ENCODE results near the gene NOSTRIN. TPM values are rescaled to one million over a fixed set of nuclear protein-coding genes. Genes with fewer than 3 reads are reported as not detected.

The NOSTRIN gene
- total and polyA plus RNA-seq, 3 experiments from 2014 or later = not detected

- H3K4me3 ChIP-seq (ENCODE audit: low read length) = no peak overlapping the region
- no peaks in the 10 kb centered on the region for H3K27me3 ChIP-seq (ENCODE audit: insufficient read depth, low read length, poor library complexity, severe bottlenecking)
- H3K27ac Mint-ChIP-seq = no peak overlapping the region
- no peaks in the 10 kb centered on the region for H3K9me3 ChIP-seq (ENCODE audit: low read length)
- H3K27me3 Mint-ChIP-seq = no peaks in the 10 kb centered on the region
- no peak overlapping the region for H3K27ac ChIP-seq (ENCODE audit: low read depth, low read length)
- CTCF ChIA-PET = interaction anchor here (0.7 to 1.2 kb wide), 2 partner anchors 14 to 18 kb away, joined by 3 read pairs; no protein-coding TSS in a partner anchor
- POLR2A ChIA-PET = no interaction called here
- no peaks in the 10 kb centered on the region for H3K4me1 ChIP-seq (ENCODE audit: insufficient read depth, low read length)
- no peaks in the 10 kb centered on the region for H3K4me1 Mint-ChIP-seq
- DNase-seq = no peak
- H3K36me3 ChIP-seq (ENCODE audit: insufficient read depth, low read length) = no peaks in the 10 kb centered on the region
- no peak overlapping the region for H3K4me3 Mint-ChIP-seq
- peaks cover 0 to 2% (median 0%) of the 10 kb centered on the region in 5 donors for H3K9me3 Mint-ChIP-seq
- H3K36me3 Mint-ChIP-seq = peaks cover 0 to 2% (median 0%) of the 10 kb centered on the region in 3 donors
These were observed 33.5 kb downstream of the NOSTRIN start for GRCh38 chr2:168835969-168836368.

GRCh38 chr2:168841445-168841844 is 39.0 kb downstream of the NOSTRIN start:
- CTCF ChIA-PET = no interaction called here
- Histone ChIP-seq H3K9me3 (ENCODE audit: low read length) (no peaks in the 10 kb centered on the region), H3K27me3 (ENCODE audit: insufficient read depth, low read length, poor library complexity, severe bottlenecking) (no peaks in the 10 kb centered on the region), H3K4me3 (ENCODE audit: low read length) (no peak overlapping the region), H3K4me1 (ENCODE audit: insufficient read depth, low read length) (no peaks in the 10 kb centered on the region), H3K27ac (ENCODE audit: low read depth, low read length) (no peak overlapping the region), H3K36me3 (ENCODE audit: insufficient read depth, low read length) (no peaks in the 10 kb centered on the region)
- Mint-ChIP-seq H3K27ac (no peak overlapping the region), H3K36me3 (peaks cover 0 to 2% (median 0%) of the 10 kb centered on the region in 3 donors), H3K27me3 (no peaks in the 10 kb centered on the region), H3K4me1 (no peaks in the 10 kb centered on the region), H3K4me3 (no peak overlapping the region), H3K9me3 (no peaks in the 10 kb centered on the region)
- DNase-seq = no peak
- POLR2A ChIA-PET = no interaction called here

- ChIA-PET CTCF (no interaction called here), POLR2A (no interaction called here)
- Mint-ChIP-seq H3K9me3 (no peaks in the 10 kb centered on the region), H3K27me3 (no peaks in the 10 kb centered on the region), H3K4me3 (no peak overlapping the region), H3K4me1 (no peaks in the 10 kb centered on the region), H3K36me3 (peaks cover 0 to 2% (median 0%) of the 10 kb centered on the region in 3 donors), H3K27ac (peak overlapping the region in 1 of 8 donors; percentile 2)
- H3K36me3 ChIP-seq (ENCODE audit: insufficient read depth, low read length) = no peaks in the 10 kb centered on the region
- H3K9me3 ChIP-seq (ENCODE audit: low read length) = no peaks in the 10 kb centered on the region
- no peak overlapping the region for H3K27ac ChIP-seq (ENCODE audit: low read depth, low read length)
- H3K4me1 ChIP-seq (ENCODE audit: insufficient read depth, low read length) = no peaks in the 10 kb centered on the region
- no peak for DNase-seq
- H3K27me3 ChIP-seq (ENCODE audit: insufficient read depth, low read length, poor library complexity, severe bottlenecking) = no peaks in the 10 kb centered on the region
- H3K4me3 ChIP-seq (ENCODE audit: low read length) = no peak overlapping the region
These were observed 40.8 kb downstream of the NOSTRIN start for GRCh38 chr2:168843253-168843652.

GRCh38 chr2:168848225-168848624 is 45.8 kb downstream of the NOSTRIN start:
- Histone ChIP-seq H3K27ac (ENCODE audit: low read depth, low read length) (no peak overlapping the region), H3K27me3 (ENCODE audit: insufficient read depth, low read length, poor library complexity, severe bottlenecking) (no peaks in the 10 kb centered on the region)

GRCh38 chr2:168849610-168850009 is 47.2 kb downstream of the NOSTRIN start:
- Mint-ChIP-seq H3K36me3 (peaks cover 0 to 3% (median 0%) of the 10 kb centered on the region in 3 donors), H3K9me3 (peaks cover 0 to 1% (median 0%) of the 10 kb centered on the region in 5 donors), H3K4me3 (no peak overlapping the region), H3K27me3 (peaks cover 0 to 3% of the 10 kb centered on the region in 2 donors), H3K27ac (no peak overlapping the region), H3K4me1 (no peaks in the 10 kb centered on the region)
- DNase-seq = no peak
- no peaks in the 10 kb centered on the region for H3K9me3 ChIP-seq (ENCODE audit: low read length)
- ChIA-PET CTCF (no interaction called here), POLR2A (no interaction called here)
- no peaks in the 10 kb centered on the region for H3K4me1 ChIP-seq (ENCODE audit: insufficient read depth, low read length)
- no peaks in the 10 kb centered on the region for H3K36me3 ChIP-seq (ENCODE audit: insufficient read depth, low read length)
- H3K27me3 ChIP-seq (ENCODE audit: insufficient read depth, low read length, poor library complexity, severe bottlenecking) = no peaks in the 10 kb centered on the region
- H3K27ac ChIP-seq (ENCODE audit: low read depth, low read length) = no peak overlapping the region
- no peak overlapping the region for H3K4me3 ChIP-seq (ENCODE audit: low read length)

More at GRCh38 chr2:168848225-168848624, 45.8 kb downstream of the NOSTRIN start:
- H3K36me3 Mint-ChIP-seq = no peaks in the 10 kb centered on the region
- H3K4me3 Mint-ChIP-seq = no peak overlapping the region
- Histone ChIP-seq H3K4me1 (ENCODE audit: insufficient read depth, low read length) (no peaks in the 10 kb centered on the region), H3K4me3 (ENCODE audit: low read length) (no peak overlapping the region), H3K36me3 (ENCODE audit: insufficient read depth, low read length) (no peaks in the 10 kb centered on the region), H3K9me3 (ENCODE audit: low read length) (no peaks in the 10 kb centered on the region)
- ChIA-PET CTCF (no interaction called here), POLR2A (no interaction called here)
- no peak for DNase-seq
- peaks cover 0 to 3% of the 10 kb centered on the region in 2 donors for H3K27me3 Mint-ChIP-seq
- H3K4me1 Mint-ChIP-seq = no peaks in the 10 kb centered on the region
- H3K9me3 Mint-ChIP-seq = peaks cover 0 to 1% (median 0%) of the 10 kb centered on the region in 5 donors
- H3K27ac Mint-ChIP-seq = no peak overlapping the region

- ChIA-PET CTCF (no interaction called here), POLR2A (no interaction called here)
- no peaks in the 10 kb centered on the region for H3K4me1 ChIP-seq (ENCODE audit: insufficient read depth, low read length)
- H3K36me3 ChIP-seq (ENCODE audit: insufficient read depth, low read length) = no peaks in the 10 kb centered on the region
- no peak overlapping the region for H3K27ac Mint-ChIP-seq
- DNase-seq = no peak
- peaks cover 0 to 3% (median 0%) of the 10 kb centered on the region in 3 donors for H3K36me3 Mint-ChIP-seq
- no peak overlapping the region for H3K4me3 Mint-ChIP-seq
- no peak overlapping the region for H3K4me3 ChIP-seq (ENCODE audit: low read length)
- H3K27me3 Mint-ChIP-seq = peaks cover 0 to 3% of the 10 kb centered on the region in 2 donors
- H3K4me1 Mint-ChIP-seq = no peaks in the 10 kb centered on the region
- H3K9me3 ChIP-seq (ENCODE audit: low read length) = no peaks in the 10 kb centered on the region
- no peak overlapping the region for H3K27ac ChIP-seq (ENCODE audit: low read depth, low read length)
- no peaks in the 10 kb centered on the region for H3K27me3 ChIP-seq (ENCODE audit: insufficient read depth, low read length, poor library complexity, severe bottlenecking)
- peaks cover 0 to 1% (median 0%) of the 10 kb centered on the region in 5 donors for H3K9me3 Mint-ChIP-seq
These were observed 48.4 kb downstream of the NOSTRIN start for GRCh38 chr2:168850846-168851245.

GRCh38 chr2:168851674-168852320 is 49.4 kb downstream of the NOSTRIN start:
- ChIA-PET POLR2A (no interaction called here), CTCF (no interaction called here)
- no peak overlapping the region for H3K4me3 Mint-ChIP-seq
- no peaks in the 10 kb centered on the region for H3K9me3 ChIP-seq (ENCODE audit: low read length)
- H3K4me1 ChIP-seq (ENCODE audit: insufficient read depth, low read length) = no peaks in the 10 kb centered on the region
- H3K36me3 ChIP-seq (ENCODE audit: insufficient read depth, low read length) = no peaks in the 10 kb centered on the region
- no peaks in the 10 kb centered on the region for H3K27me3 ChIP-seq (ENCODE audit: insufficient read depth, low read length, poor library complexity, severe bottlenecking)
- H3K36me3 Mint-ChIP-seq = peaks cover 0 to 3% (median 0%) of the 10 kb centered on the region in 3 donors
- H3K4me1 Mint-ChIP-seq = no peaks in the 10 kb centered on the region
- peaks cover 0 to 1% (median 0%) of the 10 kb centered on the region in 5 donors for H3K9me3 Mint-ChIP-seq
- peaks cover 0 to 3% of the 10 kb centered on the region in 2 donors for H3K27me3 Mint-ChIP-seq
- no peak overlapping the region for H3K27ac Mint-ChIP-seq
- H3K4me3 ChIP-seq (ENCODE audit: low read length) = no peak overlapping the region
- DNase-seq = no peak
- peak overlapping the region; percentile 36 for H3K27ac ChIP-seq (ENCODE audit: low read depth, low read length)

GRCh38 chr2:168852481-168852880 is 50.0 kb downstream of the NOSTRIN start:
- H3K4me3 Mint-ChIP-seq = no peak overlapping the region
- Histone ChIP-seq H3K4me1 (ENCODE audit: insufficient read depth, low read length) (no peaks in the 10 kb centered on the region), H3K36me3 (ENCODE audit: insufficient read depth, low read length) (no peaks in the 10 kb centered on the region), H3K9me3 (ENCODE audit: low read length) (no peaks in the 10 kb centered on the region), H3K27me3 (ENCODE audit: insufficient read depth, low read length, poor library complexity, severe bottlenecking) (no peaks in the 10 kb centered on the region), H3K27ac (ENCODE audit: low read depth, low read length) (peak overlapping the region; percentile 36), H3K4me3 (ENCODE audit: low read length) (no peak overlapping the region)
- H3K27me3 Mint-ChIP-seq = peaks cover 0 to 3% of the 10 kb centered on the region in 2 donors
- H3K27ac Mint-ChIP-seq = no peak overlapping the region
- CTCF ChIA-PET = no interaction called here
- no peaks in the 10 kb centered on the region for H3K4me1 Mint-ChIP-seq
- H3K9me3 Mint-ChIP-seq = peaks cover 0 to 1% (median 0%) of the 10 kb centered on the region in 5 donors
- POLR2A ChIA-PET = no interaction called here
- DNase-seq = no peak
- peaks cover 0 to 3% (median 0%) of the 10 kb centered on the region in 3 donors for H3K36me3 Mint-ChIP-seq
